Measurements from ENCODE around the gene VPS13C. TPM values are rescaled to one million over a fixed set of nuclear protein-coding genes. Genes with fewer than 3 reads are reported as not detected.

VPS13C gene
- total RNA-seq, 1 experiment from 2014 or later = 18.6 TPM

DNA sequence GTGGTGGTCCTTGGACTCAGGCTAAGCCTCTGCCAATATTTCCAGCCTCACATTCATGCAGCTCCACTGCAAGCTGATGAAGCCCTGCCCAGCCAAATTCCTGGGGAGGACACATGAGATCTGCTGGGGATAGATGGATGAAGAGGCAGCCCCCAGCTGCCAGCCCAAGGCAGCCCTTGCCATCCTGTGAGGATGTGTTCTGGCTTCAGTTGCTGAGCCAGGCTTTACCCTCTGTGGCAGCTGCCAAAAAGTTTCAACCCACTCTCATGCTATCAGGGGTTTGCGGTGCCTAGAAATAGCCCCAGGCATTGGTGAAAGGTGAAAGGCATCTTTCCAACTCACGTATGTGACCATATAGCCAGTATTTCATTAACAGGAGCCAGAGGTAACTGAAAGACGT, 44.2 kb upstream of the VPS13C start:
- TF ChIP-seq ZFX (IDR thresholded peaks at IDR 0.05) (no peak), CEBPB (IDR thresholded peaks at IDR 0.05; ENCODE audit: low read depth) (no peak), EZH2 (IDR thresholded peaks at IDR 0.05) (no peak)
- TF ChIP-seq, protein P1, sequence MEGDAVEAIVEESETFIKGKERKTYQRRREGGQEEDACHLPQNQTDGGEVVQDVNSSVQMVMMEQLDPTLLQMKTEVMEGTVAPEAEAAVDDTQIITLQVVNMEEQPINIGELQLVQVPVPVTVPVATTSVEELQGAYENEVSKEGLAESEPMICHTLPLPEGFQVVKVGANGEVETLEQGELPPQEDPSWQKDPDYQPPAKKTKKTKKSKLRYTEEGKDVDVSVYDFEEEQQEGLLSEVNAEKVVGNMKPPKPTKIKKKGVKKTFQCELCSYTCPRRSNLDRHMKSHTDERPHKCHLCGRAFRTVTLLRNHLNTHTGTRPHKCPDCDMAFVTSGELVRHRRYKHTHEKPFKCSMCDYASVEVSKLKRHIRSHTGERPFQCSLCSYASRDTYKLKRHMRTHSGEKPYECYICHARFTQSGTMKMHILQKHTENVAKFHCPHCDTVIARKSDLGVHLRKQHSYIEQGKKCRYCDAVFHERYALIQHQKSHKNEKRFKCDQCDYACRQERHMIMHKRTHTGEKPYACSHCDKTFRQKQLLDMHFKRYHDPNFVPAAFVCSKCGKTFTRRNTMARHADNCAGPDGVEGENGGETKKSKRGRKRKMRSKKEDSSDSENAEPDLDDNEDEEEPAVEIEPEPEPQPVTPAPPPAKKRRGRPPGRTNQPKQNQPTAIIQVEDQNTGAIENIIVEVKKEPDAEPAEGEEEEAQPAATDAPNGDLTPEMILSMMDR (IDR thresholded peaks at IDR 0.05 in 2 of 3, conservative IDR thresholded peaks at IDR 0.05 in 1 of 3; ENCODE audit: borderline replicate concordance in 1 of 3, insufficient read depth in 1 of 3, low read depth in 2 of 3, low read length in 2 of 3) = no peak
- TF ChIP-seq, protein P2, sequence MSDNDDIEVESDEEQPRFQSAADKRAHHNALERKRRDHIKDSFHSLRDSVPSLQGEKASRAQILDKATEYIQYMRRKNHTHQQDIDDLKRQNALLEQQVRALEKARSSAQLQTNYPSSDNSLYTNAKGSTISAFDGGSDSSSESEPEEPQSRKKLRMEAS (IDR thresholded peaks at IDR 0.05) = no peak
- TF ChIP-seq, protein P3, sequence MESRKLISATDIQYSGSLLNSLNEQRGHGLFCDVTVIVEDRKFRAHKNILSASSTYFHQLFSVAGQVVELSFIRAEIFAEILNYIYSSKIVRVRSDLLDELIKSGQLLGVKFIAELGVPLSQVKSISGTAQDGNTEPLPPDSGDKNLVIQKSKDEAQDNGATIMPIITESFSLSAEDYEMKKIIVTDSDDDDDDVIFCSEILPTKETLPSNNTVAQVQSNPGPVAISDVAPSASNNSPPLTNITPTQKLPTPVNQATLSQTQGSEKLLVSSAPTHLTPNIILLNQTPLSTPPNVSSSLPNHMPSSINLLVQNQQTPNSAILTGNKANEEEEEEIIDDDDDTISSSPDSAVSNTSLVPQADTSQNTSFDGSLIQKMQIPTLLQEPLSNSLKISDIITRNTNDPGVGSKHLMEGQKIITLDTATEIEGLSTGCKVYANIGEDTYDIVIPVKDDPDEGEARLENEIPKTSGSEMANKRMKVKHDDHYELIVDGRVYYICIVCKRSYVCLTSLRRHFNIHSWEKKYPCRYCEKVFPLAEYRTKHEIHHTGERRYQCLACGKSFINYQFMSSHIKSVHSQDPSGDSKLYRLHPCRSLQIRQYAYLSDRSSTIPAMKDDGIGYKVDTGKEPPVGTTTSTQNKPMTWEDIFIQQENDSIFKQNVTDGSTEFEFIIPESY (IDR thresholded peaks at IDR 0.05; ENCODE audit: extremely low read depth, insufficient replicate concordance, low read length) = no peak
- no peak overlapping the region for H3K27ac ChIP-seq (ENCODE audit: low read depth, low read length)
- no peaks in the 10 kb centered on the region for H3K4me1 ChIP-seq (ENCODE audit: control insufficient read depth in 1 of 2, insufficient read depth in 2 of 2, low read length in 2 of 2)
- H3K36me3 ChIP-seq (ENCODE audit: control insufficient read depth in 1 of 2, insufficient read depth in 2 of 2, low read length in 2 of 2) = no peaks in the 10 kb centered on the region
- H4K20me1 ChIP-seq (ENCODE audit: insufficient read depth) = no peaks in the 10 kb centered on the region
- H3K4me3 ChIP-seq (replicated peaks in 1 of 2; ENCODE audit: low read depth in 1 of 2, low read length in 2 of 2) = no peak overlapping the region
- H3K27me3 ChIP-seq (ENCODE audit: insufficient read depth, low read length) = no peaks in the 10 kb centered on the region
- no peaks in the 10 kb centered on the region for H3K9me2 ChIP-seq (ENCODE audit: insufficient read depth)
- intact Hi-C loops (cut with micrococcal nuclease) = no loop called here
- no TSS peak for BruUV-seq (replicated peaks)
- H3K79me2 ChIP-seq (ENCODE audit: insufficient read depth, low read length) = no peaks in the 10 kb centered on the region
- H3K4me2 ChIP-seq (ENCODE audit: low read length) = no peak overlapping the region
- H3K9ac ChIP-seq (ENCODE audit: low read length) = no peak overlapping the region
- H3K9me3 ChIP-seq (ENCODE audit: control insufficient read depth in 1 of 2, insufficient read depth in 1 of 2, low read depth in 1 of 2, low read length in 2 of 2) = no peaks in the 10 kb centered on the region
- H2AFZ ChIP-seq (ENCODE audit: low read depth, low read length, poor library complexity, severe bottlenecking) = no peak overlapping the region
- CTCF ChIA-PET = interaction anchor here (1.9 kb wide), 1 partner anchor 21 kb away, joined by 7 read pairs; no protein-coding TSS in a partner anchor
- POLR2A ChIA-PET = no interaction called here
- ATAC-seq = no peak
- RAD21 ChIA-PET (ENCODE audit: low non-redundant PET in 1 of 2, low total read pairs in 2 of 2, uncharacterized antibody in 2 of 2, unreplicated experiment in 2 of 2) = interaction anchor here in 1 of 2 experiments (0.5 kb wide), 1 partner anchor 23 kb away, joined by 3 read pairs; no protein-coding TSS in a partner anchor
- no peak for DNase-seq (ENCODE audit: low read depth, low spot score)
